Left cardiac atrium (tissue), 4 donors: Measurements from ENCODE around the gene IWS1. TPM values are rescaled to one million over a fixed set of nuclear protein-coding genes. Genes with fewer than 3 reads are reported as not detected.
"Not testable (repeated sequence)": the region's sequence is repeated elsewhere in the genome, so short reads cannot be mapped to it uniquely, and the experiment has no call there.

Experiments
- ATAC-seq, 2 donors: fragments of 200-7000 bp; cut with Tn5 transposase; one replicate each; pipeline ENCODE4 v1.9.1; 2020; ENCODE audit warnings: mild to moderate bottlenecking in 2 of 2, moderate library complexity in 2 of 2
- DNase-seq: peaks from one replicate; pipeline ENCODE4 v3.0.0-alpha.2; 2020
- intact Hi-C, 2 donors: fragments of 100-400 bp; cut with DNase I; formaldehyde crosslinking; loops; one replicate each; pipeline versions ENCODE4 v1.14.1 to v1.15.1; 2022 to 2023
- long read RNA-seq: library from polyadenylated mRNA; unstranded; transcript quantifications from one replicate; pipeline ENCODE4 v2.0.0, GENCODE V29; 2021
- total RNA-seq, 2 donors: library from RNA; stranded (reverse); fragmentation: NEBNext Ultra II Directional; extraction: Animal tissue kit (Norgen Biotek cat#: 25700); gene quantifications; one replicate each; pipeline ENCODE4 v1.2.1, GENCODE V29; 2021
- donor health status: DM: no; HTN: yes; CAD: no.
- donor health status: DM: no; HTN: yes; CAD: no; lungs with severe emphysema.
- donor health status: DM: yes; HTN: yes; CAD: no.
- donor health status: Dilated cardiomyopathy.

IWS1 gene
- total RNA-seq, result 10 to 100 TPM; 41.9 to 49.7 TPM
- long read RNA-seq, transcript IWS1-201 (14 exons, 2,958 nt), result major isoform, 6 of 42 reads
- long read RNA-seq, partial matches to known transcripts, result 25 of 42 reads
- long read RNA-seq, other reads (novel, unspliced or antisense), result 10 of 42 reads

DNA sequence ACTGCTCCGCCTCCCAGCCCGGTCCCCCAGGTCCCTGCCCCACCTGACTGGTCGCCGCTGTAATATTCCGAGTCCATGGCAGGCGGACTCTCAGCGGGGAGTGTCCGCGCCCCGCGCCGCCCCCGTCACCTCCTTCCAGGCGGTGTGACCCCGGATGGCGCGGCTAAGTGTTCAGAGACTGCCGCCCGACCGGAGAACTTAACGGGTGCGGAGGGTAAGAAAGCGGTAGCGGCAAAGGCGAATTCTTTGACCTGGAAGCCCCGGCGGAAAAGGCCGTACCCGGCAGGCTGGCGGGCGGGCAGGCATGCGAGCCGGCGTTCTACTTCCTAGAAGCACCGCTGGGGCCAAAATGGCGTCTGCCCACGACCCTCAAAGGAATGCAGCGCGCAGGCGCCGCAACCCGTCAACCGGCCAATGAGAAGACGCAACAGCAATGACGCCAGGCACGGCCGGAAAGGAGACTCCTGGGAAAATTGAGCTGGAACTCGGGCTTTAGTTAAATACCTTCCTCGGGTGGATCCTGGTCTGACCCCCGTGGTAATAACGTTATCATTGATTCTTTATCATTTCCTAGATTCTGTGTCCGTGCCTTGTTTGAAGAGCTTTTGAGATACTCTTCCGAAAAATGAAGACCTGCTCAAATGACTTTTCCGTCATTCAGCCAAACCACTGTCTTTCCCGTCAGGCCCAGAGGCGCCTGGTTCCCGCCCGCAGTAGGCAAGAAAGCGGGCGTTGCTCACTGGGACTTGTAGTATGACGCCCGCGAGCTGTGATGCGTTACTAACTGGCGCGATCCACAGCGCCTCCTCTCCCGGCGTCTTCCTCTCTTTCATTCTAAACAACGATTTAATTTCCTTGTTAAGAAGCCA lies at the start of gene IWS1:
TSS of gene IWS1 (minus strand) at position 358 of the 869 bp plus-strand sequence. CDS start at position 77, 281 bp downstream.
- intact Hi-C loops, result loop anchor here in 1 of 2 donors (5.0 kb wide), 1 partner anchor 176 kb away; the partner anchor contains the start of gene SFT2D3
- ATAC-seq, result peak; percentile 97 to 98
- DNase-seq, result peak; percentile 97

DNA sequence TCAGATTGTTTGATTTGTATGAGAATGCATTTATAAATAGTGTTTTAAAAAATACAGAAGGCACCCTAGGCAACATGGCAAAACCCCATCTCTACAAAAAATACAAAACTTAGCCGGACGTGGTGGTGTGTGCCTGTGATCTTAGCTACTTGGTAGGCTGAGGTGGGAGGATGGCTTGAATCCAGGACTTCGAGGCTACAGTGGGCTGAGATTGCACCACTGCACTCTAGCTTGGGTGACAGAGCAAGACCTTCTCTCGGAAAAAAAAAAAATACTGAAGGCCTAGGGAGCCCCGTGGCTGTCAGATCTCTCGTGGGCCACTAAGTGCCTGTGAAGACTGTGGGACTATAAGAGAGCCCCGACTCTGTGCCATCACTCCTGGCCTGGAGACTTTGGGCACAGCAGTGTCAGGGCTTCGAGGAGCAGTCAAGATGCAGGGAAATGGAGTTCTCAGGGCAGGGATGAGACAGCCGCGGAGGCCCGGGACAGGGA lies 49.7 kb upstream of the IWS1 start:
- intact Hi-C loops, result no loop called here
- DNase-seq (no peak), ATAC-seq (peak; percentile 15 to 20)

DNA sequence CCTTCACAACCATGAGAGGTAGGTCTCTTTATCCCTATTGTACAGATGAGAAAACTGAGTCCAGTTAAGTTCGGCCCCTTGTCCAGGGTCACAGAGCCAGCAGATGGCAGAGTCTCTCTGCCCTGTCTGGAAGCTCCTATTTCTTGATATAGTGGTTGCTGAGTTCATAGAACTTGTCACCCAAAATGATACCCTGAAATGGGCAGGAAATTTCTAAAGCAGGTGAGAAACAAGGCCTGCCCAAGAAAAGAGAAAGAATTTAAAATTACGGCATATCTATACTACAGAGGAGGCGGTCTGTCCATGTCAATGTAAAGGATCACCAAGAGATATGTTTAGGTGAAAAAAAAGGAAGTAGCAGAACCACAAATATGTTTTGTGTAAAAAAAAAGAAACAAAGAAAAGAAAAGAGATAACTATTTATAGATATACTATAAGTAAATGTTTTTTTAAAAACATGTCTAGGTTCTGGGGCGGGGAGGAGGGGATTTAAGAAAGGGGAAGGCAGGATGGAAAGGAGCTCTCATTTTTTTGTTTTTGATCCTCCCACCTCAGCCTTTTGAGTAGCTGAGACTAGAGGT lies 49.0 kb upstream of the IWS1 start:
- intact Hi-C loops, result no loop called here
- ATAC-seq (no peak), DNase-seq (no peak)

DNA sequence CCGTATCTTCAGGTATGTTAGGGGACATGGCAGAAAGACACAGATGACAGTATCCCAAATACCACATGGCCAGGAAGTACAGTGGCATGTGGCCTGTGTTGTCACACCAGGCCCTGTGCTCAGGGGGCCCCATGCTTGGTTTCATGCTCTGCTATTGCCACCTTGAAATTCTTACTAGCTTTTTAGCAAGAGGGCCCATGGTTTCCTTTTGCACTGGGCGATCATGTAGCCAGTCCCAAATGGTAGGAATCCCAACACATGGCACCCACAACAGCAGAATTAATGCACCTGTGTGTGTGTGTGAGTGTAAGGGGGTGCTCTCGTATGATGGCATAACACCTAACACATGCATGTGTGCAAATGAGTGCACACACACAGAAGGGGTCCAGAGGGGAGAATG lies 48.4 kb upstream of the IWS1 start:
- ATAC-seq, result no peak
- intact Hi-C loops, result no loop called here
- DNase-seq, result no peak

DNA sequence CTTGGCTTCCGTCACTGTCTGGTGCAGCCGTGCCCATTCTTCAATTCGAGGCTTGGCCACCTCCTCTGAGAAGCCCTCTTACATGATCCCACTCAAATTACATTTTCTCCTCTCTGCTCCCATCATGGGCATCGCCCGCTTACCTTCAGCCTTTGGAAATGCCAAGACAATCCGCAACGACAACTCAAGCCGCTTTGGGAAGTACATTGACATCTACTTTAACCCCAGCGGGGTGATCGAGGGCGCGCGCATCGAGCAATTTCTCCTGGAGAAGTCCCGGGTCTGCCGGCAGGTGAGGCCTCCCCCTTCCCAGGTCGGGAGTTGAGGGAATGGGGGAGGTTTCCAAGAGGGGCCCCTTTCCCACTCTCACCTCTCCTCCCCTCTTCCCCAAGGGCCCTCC lies 47.5 kb upstream of the IWS1 start:
- DNase-seq (no peak), ATAC-seq (no peak)
- intact Hi-C loops, result no loop called here

DNA sequence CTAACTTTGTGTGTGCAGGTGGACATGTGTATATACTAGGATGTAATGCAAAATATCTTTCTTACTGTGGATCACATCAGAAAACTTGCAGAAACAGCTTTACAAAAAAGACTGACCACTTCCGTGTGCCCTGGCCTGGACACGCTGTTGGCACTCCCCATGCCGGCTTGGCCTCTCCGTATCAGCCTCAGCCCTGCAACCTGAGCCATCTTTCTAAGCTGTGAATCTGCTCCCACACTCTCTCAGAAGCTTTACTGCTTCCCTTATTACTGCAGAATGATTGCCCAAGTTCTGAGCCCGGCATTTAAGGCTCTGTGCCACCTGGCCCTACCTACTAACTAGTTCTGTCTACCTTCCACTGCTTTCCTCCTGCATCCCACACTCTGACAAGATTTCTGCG lies 47.0 kb upstream of the IWS1 start:
- DNase-seq (no peak), ATAC-seq (no peak)
- intact Hi-C loops, result no loop called here

DNA sequence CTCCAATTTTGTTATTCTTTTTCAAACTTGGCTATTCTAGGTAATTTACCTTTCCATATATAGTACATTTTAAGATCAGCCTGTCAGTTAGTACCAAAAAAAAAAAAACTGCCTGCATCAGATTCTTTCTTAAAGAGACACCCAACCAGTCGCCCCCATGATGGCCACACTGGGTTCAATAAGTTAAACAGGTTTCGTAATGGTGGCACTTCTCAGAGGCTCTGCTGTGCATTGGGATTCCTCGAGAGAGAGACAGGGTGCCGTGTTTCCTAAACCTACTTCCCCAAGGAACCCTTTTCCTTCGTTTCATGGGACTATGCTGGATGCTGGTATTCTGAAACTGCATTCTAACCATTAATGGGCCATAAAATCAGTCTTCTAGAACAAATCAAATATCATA lies 46.6 kb upstream of the IWS1 start:
- intact Hi-C loops, result no loop called here
- ATAC-seq, result no peak
- no peak for DNase-seq

DNA sequence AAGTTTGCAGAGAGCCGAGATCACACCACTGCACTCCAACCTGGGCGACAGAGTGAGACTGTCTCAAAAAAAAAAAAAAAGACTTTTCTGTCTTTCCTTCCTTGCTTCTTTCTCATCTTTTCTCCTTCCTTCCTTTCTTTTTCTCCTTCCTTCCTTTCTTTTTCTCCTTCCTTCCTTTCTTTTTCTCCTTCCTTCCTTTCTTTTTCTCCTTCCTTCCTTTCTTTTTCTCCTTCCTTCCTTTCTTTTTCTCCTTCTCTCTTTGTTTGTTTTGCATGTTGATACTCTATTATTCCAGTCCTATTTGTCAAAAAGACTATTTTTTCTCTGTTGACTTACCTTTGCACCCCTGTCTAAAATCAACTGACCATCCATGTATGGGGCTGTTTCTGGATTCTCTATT lies 46.1 kb upstream of the IWS1 start:
- ATAC-seq, DNase-seq, intact Hi-C loops: not testable (repeated sequence)

DNA sequence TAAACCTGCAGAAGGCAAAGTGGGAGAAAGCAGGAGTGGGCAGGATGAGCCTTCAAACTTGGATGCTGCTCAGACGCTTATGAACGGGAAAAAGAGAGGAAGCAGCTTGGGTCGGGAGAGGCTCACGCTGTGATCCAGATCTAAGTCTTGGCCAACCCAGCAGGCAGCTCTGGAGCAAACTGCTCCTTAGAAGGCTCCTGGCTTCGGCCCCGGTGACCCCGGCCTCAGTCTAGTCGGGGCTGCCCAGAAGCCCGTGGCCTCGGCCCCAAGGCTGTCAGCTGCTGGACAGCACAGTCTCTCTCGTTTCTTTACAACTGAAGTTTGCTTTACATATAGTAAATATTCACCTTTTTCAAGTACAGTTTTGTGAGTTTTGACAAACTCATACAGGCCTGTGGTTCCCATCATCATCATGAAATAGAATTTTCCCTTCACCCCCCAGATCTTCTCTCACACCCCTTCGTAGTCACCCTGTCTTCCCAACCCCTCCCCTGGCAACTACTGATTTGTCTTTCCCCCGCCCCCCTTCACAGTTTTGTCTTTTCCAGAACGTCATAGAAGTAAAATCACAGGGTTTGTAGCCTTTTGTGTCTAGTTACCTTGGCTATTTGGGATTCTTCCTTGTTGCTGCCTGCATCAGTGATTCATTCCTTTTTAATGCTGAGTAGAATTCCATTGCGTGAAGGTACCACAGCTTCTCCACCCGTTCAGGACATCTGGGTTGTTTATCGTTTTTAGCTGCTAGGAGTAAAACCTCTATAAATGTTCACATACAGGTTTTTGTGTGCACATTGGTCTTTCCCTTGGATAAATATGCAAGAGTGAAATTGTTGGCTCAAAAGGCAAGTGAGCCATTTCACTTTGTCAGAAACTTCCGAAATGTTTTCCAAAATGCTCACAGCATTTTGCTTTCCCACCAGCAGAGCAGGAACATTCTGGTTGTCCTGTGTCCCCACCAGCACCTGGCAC lies 44.3 kb upstream of the IWS1 start:
- DNase-seq (peak; percentile 46), ATAC-seq (peak; percentile 58 to 72)
- intact Hi-C loops, result no loop called here

DNA sequence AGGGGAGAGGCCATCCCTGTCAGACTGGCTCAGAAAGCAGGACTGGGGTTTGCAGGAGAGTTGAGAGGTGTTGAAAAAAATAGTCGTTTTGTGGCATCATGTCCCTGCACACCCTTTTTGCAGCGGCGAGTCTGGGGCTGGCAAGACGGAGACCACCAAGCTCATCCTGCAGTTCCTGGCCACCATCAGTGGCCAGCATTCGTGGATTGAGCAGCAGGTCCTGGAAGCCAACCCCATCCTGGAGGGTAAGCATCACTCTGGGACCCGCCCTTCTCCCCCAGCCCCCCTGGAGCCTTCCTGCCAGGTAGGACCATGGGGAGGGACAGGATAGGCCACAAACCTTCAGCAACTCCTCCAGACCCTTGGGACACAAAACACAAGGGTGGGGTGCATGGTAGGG lies 43.4 kb upstream of the IWS1 start:
- intact Hi-C loops, result no loop called here
- no peak for ATAC-seq
- DNase-seq, result no peak

DNA sequence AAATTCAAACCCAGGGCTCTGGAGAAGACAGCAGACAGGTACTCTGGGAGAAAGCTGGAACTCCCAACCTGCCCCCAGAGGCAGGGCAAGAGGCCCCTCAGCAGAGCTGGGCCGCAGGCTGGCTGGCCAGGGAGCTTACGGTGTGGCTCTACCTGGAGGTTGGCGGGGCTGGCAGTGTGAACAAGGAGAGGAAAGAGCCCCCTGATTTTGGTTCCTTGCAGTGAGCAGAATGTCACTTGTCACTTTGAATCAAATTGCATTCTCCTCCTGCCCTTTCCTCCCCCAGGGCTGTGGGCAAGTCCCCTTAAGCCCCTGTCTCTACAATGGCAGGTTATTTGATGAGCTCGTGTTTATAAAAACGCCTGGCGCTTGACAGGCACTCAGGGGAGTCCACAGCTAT lies 41.8 kb upstream of the IWS1 start:
- no peak for ATAC-seq
- intact Hi-C loops, result no loop called here
- no peak for DNase-seq

DNA sequence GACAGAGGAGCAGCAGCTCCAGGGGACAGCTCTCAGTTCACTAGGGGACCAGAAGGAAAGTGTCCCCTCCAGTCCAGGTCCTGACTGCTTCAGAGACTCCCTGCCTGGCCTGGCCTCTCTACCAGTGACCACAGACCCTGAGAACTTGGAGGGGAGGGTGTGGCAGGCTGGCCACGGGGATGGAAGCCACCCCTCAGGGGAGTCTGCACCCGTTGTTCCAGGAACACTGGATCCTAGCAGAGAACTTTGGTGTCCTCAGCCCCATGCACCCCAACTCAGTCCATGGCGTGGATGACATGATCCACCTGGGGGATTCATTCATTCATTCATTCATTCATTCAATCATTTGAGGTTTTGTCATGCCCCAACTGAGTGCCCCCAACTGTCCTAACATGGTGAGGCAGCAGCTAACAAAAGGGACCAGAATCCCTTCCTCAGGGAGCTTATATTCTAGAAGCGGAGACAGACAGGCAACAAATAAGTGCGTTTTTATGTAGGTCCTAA lies 41.1 kb upstream of the IWS1 start:
- intact Hi-C loops, result no loop called here
- DNase-seq (no peak), ATAC-seq (no peak)

DNA sequence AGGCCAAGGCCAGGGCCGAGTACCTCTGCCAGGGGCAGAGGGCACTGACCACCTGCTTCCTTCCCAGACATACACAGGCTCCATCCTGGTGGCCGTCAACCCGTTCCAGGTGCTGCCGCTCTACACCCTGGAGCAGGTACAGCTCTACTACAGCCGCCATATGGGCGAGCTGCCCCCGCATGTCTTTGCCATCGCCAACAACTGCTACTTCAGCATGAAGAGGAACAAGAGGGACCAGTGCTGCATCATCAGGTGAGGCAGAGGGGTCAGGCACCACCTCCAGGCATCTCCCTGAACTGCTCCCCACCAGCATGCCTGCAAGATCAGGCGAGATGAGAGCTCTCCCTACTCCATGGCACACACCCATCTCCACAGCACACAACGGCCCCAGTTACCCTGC lies 40.3 kb upstream of the IWS1 start:
- DNase-seq (no peak), ATAC-seq (no peak)
- intact Hi-C loops, result no loop called here

DNA sequence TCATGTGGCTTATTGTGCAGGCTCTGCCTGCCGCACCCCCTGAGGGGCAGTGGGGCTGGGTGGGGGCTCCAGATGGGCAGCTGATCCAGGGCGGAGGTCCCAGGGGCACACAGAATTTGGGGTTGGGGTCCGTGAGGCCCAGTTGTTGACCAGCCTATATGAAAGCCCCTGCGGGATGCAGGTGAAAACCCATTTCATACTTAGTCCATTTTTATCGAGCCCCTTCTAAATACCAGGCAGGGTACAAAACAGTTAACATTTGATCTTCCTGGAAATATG lies 39.8 kb upstream of the IWS1 start:
- ATAC-seq (no peak), DNase-seq (no peak)
- intact Hi-C loops, result no loop called here

DNA sequence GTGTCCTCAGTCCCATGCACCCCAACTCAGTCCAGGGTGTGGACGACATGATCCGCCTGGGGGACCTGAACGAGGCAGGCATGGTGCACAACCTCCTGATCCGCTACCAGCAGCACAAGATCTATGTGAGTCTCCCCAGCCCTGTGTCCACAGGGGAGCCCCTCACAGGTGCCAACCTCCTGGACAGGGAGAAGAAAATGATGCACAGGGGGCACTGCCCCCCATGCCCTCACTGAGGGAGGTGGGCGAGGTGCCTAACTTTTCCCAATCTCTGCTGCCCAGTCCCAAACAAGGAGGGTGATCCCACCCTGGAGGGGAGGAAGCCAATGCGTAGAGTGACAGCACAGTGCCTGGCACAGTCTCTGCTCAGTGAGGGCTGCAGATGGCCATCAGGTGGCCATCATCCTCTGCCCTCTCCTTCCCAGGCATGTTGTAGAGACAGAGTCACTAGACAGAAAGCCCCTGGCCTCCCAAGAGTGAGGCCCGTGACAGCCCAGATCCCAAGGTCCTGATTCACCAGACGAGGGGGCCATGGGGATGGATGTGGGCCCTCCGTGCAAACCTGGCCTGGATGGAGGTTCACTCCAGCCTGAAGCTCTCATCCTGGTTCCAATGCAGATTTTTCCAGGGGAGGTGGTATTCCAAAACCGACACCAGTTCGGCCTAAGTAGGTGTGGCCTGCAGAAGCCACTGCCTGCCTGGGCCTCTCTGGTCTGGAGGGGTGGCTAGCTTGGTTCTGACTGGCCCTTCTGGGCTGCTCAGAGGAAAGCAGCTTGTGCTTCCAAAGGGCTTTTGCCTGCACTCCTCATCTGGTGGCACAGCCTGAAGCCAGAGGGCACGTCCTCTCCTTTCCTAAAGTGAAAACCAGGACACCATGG lies 39.2 kb upstream of the IWS1 start:
- intact Hi-C loops, result no loop called here

DNA sequence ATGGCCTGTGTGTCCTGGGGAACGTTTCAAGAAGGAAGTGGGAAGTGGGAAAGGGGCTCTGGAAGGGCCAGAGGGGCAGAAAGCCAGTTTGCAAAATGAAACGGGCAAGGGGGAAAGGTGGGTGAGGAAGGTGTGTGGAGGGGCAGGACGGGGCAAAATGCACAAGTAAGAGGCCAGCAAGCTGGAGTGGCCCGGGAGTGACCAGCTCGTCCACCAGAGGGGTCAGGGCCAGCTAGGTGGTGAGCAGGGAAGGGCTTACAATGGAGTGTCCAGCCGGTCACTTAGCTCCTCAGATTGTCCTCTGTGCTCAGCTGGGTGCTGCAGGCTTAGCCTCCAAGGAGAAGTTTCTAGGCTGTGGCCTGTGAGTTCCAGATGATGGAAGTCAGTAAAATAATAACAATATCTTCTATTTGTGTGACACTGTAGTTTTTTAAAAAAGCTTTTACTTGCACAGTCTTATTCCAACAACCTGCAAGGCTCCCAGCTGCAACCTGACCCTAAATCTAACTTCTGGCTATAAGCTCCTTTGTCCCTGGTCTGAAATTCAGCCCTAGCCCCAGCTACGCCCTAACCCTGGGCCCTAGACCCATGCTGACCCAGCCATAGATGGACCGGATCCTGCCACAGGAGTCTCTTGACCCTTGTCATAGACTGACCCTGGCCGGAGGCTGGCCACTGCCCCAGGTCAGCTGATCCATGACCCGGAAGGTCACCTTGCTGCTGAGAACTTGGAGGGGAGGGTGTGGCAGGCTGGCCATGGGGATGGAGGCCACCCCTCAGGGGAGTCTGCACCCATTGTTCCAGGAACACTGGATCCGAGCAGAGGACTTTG lies 38.4 kb upstream of the IWS1 start:
- DNase-seq, result no peak
- intact Hi-C loops, result no loop called here
- no peak for ATAC-seq

More for the DNA sequence above, 39.2 kb upstream of the IWS1 start:
- ATAC-seq (no peak), DNase-seq (no peak)
